RWPE2 (cell line): Measurements from ENCODE around the gene SVIL.
A peak's percentile ranks its signal among the peaks of the same experiment; 100 is the strongest.

Source experiments
- ATAC-seq: fragments of 200-7000 bp; cut with Tn5 transposase; 3 replicates; pipeline ENCODE4 v1.9.1; 2021; ENCODE audit warnings: low read depth
- DNase-seq: peaks from one replicate; pipeline ENCODE4 v3.0.0-alpha.2; 2020; ENCODE audit warnings: low spot score
- H3K27ac ChIP-seq: fragments of 450-650 bp; 2 replicates; pipeline ENCODE4 v1.5.1; 2017; ENCODE audit warnings: mild to moderate bottlenecking; ENCODE audit not compliant: poor library complexity, severe bottlenecking
- H3K27me3 ChIP-seq: fragments of 250-450 bp; sonication (Bioruptor Pico); 2 replicates; pipeline ENCODE4 v1.5.1; 2021; ENCODE audit warnings: mild to moderate bottlenecking, moderate library complexity; ENCODE audit not compliant: insufficient read depth, poor library complexity, severe bottlenecking
- H3K36me3 ChIP-seq: fragments of 250-450 bp; sonication (Bioruptor Pico); 2 replicates; pipeline ENCODE4 v1.5.1; 2020; ENCODE audit warnings: low read depth, mild to moderate bottlenecking, moderate library complexity
- H3K4me1 ChIP-seq: fragments of 250-450 bp; sonication (Bioruptor Pico); 2 replicates; pipeline ENCODE4 v1.5.1; 2021; ENCODE audit warnings: mild to moderate bottlenecking, moderate library complexity; ENCODE audit not compliant: insufficient read depth, poor library complexity, severe bottlenecking
- H3K4me3 ChIP-seq: fragments of 250-450 bp; sonication (Bioruptor Pico); 2 replicates; pipeline ENCODE4 v1.5.1; 2021; ENCODE audit warnings: mild to moderate bottlenecking, moderate library complexity; ENCODE audit not compliant: severe bottlenecking
- H3K9me3 ChIP-seq: fragments of 250-450 bp; sonication (Bioruptor Pico); 2 replicates; pipeline ENCODE4 v1.5.1; 2021; ENCODE audit warnings: mild to moderate bottlenecking, moderate library complexity; ENCODE audit not compliant: severe bottlenecking
- TF ChIP-seq, protein P1 (sequence below): fragments of 450-650 bp; IDR thresholded peaks from one replicate; pipeline ENCODE4 v1.5.1; 2017; ENCODE audit warnings: mild to moderate bottlenecking, moderate library complexity; ENCODE audit not compliant: poor library complexity, severe bottlenecking

SVIL gene

DNA sequence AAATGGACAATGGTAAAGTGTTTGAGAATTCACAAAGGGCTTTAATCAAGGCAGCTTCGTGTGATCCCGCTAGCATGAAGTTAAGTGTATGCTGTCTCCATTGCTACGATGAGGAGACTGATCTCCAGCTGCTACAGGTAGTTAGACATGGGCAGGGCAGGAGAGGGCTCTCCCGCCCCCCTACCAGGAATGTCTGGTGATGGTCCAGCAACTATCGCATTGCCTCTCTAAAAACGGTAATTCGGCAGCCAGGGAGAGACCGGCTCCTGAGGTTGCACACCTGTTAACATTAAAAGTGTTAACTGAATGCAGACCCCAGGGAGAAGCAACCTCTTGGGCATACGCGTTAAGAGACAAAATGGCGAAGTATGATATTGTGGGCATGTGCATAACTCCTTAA lies 37.9 kb downstream of the SVIL start:
- no peak overlapping the region for H3K27ac ChIP-seq
- DNase-seq = no peak
- H3K4me3 ChIP-seq = no peak overlapping the region
- H3K36me3 ChIP-seq = no peaks in the 10 kb centered on the region
- no peak for ATAC-seq
- peaks cover 10% of the 10 kb centered on the region for H3K4me1 ChIP-seq
- TF ChIP-seq, protein P1, sequence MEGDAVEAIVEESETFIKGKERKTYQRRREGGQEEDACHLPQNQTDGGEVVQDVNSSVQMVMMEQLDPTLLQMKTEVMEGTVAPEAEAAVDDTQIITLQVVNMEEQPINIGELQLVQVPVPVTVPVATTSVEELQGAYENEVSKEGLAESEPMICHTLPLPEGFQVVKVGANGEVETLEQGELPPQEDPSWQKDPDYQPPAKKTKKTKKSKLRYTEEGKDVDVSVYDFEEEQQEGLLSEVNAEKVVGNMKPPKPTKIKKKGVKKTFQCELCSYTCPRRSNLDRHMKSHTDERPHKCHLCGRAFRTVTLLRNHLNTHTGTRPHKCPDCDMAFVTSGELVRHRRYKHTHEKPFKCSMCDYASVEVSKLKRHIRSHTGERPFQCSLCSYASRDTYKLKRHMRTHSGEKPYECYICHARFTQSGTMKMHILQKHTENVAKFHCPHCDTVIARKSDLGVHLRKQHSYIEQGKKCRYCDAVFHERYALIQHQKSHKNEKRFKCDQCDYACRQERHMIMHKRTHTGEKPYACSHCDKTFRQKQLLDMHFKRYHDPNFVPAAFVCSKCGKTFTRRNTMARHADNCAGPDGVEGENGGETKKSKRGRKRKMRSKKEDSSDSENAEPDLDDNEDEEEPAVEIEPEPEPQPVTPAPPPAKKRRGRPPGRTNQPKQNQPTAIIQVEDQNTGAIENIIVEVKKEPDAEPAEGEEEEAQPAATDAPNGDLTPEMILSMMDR = no peak
- no peaks in the 10 kb centered on the region for H3K9me3 ChIP-seq
- H3K27me3 ChIP-seq = no peaks in the 10 kb centered on the region

DNA sequence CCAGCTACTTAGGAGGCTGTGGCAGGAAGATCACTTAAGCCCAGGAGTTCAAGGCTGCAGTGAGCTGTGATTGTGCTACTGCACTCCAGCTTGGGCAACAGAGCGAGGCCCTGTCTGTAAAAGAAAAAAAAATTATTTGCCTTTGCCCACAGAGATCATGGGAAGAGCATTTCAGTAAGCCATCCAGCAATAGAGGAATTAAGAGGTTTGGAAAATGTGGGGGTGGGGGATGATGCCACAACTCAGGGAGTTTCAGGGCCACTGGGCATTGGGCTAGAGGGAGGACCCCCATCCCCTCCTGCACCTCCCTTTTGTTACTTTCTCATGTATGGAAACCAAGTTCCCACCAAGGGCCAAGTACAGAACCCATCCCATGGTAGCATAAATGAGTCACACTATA lies 38.4 kb downstream of the SVIL start:
- Histone ChIP-seq H3K4me3 (no peak overlapping the region), H3K27me3 (no peaks in the 10 kb centered on the region), H3K4me1 (peaks cover 10% of the 10 kb centered on the region), H3K9me3 (no peaks in the 10 kb centered on the region), H3K36me3 (no peaks in the 10 kb centered on the region), H3K27ac (no peak overlapping the region)
- ATAC-seq (no peak), DNase-seq (no peak)
- TF ChIP-seq, protein P1 = no peak

DNA sequence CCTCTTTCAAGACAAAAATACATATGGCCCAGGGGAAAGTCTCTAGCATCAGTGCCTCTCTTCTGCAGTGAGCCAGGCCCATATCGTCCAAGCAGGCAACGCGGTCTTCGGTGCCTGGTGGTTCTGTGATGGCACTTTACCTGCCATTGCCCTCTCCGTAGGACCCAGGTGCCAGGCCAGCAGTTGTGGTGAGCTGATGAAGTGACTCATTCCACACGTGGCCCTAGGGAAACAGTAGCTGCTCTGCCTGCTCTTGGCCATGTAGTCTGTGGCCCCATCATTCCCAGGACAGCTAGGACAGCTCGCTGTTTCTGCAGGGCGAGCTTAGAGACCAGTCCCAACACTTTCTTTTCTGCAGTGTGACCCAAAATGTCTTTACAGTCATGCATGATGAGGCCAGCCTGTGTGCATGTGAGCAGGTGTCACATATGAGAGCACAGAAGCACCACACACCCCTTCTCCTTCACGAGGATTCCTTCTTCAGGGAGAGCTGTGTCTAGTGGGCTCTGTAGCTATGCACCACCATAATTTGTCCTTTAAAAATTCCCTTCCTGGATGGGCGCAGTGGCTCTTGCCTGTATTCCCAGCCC lies 39.0 kb downstream of the SVIL start:
- no peak for DNase-seq
- ATAC-seq = no peak
- no peaks in the 10 kb centered on the region for H3K27me3 ChIP-seq
- no peak overlapping the region for H3K4me3 ChIP-seq
- H3K36me3 ChIP-seq = no peaks in the 10 kb centered on the region
- H3K9me3 ChIP-seq = no peaks in the 10 kb centered on the region
- TF ChIP-seq, protein P1 = no peak
- no peak overlapping the region for H3K27ac ChIP-seq
- H3K4me1 ChIP-seq = peaks cover 15% of the 10 kb centered on the region

DNA sequence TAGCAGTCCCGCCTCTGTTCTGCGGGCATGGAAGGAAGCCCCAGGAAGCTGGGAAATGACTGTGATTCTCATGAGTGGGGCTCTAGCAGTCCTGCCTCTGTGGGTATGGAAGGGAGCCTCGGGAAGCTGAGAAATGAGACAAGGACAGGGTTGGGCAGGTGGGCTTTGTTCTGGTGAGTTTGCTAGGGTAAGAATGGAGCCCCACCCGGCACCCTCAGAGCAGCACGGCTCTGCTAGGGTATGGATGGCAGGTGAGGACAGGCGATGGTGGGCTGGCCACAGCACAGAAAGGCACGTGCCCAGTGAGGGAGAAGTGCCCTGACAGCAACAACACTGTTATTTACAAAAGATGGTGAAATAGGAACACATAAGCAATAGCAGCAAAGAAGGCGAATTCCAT lies 39.6 kb downstream of the SVIL start:
- Histone ChIP-seq H3K36me3 (no peaks in the 10 kb centered on the region), H3K27me3 (no peaks in the 10 kb centered on the region), H3K4me3 (no peak overlapping the region), H3K27ac (no peak overlapping the region), H3K4me1 (peaks cover 21% of the 10 kb centered on the region), H3K9me3 (no peaks in the 10 kb centered on the region)
- DNase-seq (no peak), ATAC-seq (no peak)
- TF ChIP-seq, protein P1 = no peak

DNA sequence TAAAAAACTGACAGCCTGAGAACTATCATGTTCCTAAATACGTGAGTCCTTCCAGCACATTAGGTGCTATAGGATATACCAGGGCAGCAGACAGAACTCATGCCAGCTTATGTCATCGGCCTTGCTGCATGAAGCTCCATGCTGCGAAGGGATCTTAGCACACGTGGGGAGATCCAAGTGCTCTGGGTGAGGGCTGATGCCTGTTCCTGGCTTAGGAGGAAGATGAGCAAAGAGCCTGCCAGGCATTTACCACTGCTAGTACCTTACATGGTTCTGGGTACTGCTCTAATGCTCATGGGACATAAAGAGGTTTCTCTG lies 43.2 kb downstream of the SVIL start:
- no peak for ATAC-seq
- H3K4me1 ChIP-seq = peaks cover 29% of the 10 kb centered on the region
- peak overlapping the region; percentile 73 for H3K27ac ChIP-seq
- no peak overlapping the region for H3K4me3 ChIP-seq
- no peaks in the 10 kb centered on the region for H3K9me3 ChIP-seq
- no peaks in the 10 kb centered on the region for H3K36me3 ChIP-seq
- no peaks in the 10 kb centered on the region for H3K27me3 ChIP-seq
- TF ChIP-seq, protein P1 = no peak
- no peak for DNase-seq
